Stimulated activated CD4-positive, alpha-beta T cell treated with anti-CD3 and anti-CD28 coated beads, TNF-alpha, amount 100 ng/mL, for 48 hours (primary cell): ENCODE data around the gene OR10AD1.
A peak's percentile ranks its signal among the peaks of the same experiment; 100 is the strongest.
"Not testable (repeated sequence)": the region's sequence is repeated elsewhere in the genome, so short reads cannot be mapped to it uniquely, and the experiment has no call there.

Experiments used
- DNase-seq, 3 donors: peaks; one replicate each; pipeline ENCODE4 v3.0.0-alpha.2; 2020; ENCODE audit warnings: low read depth in 3 of 3

The OR10AD1 gene

DNA sequence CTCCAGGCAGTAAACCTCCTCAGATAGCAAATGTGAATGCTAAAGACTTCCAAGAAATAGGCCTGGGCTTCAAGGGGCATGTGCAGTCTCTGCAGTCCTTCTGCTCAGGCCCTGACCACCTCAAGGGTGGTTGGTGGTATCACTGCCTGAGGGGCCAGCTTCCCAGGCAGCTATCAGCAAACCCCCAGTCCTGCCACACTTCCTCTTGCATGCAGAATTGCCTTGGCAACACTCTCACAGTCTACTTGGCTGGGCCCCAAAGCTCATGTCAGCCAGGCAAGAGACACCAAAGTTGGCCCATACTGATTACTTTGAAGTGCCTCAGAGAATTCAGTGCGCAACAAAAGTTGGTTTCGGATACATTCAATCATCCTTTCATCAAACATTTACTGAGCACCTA is 42.3 kb downstream of the OR10AD1 start:
- DNase-seq: no peak

DNA sequence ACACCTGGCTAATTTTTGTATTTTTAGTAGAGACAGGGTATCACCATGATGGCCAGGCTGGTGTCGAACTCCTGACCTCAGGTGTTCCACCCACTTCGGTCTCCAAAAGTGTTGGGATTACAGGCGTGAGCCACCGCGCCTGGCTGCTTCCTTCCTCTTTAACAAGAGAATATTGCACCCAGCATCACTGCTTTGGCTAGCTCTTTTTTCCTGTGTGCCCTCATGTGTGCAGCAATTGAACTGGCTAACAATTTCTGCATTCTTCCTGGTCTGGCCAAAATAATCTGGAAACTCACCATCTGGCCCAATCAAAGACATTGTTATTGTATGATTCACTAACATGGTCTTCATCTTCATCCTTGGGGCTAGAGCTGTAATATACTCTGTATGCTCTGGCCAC is 43.0 kb downstream of the OR10AD1 start:
- DNase-seq: no peak

DNA sequence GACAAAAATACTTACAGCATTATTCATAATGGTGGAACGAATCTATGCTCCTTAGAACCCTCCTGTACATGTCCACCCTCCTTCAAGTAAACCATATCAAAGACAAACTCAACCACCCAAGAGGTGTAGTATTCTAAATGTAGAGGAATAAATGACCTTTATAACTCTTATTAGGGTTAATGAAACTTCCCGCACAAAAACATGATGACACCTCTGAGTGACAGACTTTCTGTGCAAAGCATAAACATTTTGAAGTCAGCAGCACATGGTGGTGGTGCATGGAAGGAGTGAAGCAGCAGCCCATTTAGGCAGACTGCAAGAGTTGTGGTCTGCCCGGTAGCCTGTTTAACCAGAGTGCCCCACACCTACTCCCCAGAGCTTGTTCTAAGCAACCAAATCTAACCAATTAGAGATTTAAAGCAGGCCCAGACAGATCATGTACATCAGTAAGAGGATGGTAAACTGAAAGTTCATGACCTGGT is 45.2 kb downstream of the OR10AD1 start:
- no peak for DNase-seq

DNA sequence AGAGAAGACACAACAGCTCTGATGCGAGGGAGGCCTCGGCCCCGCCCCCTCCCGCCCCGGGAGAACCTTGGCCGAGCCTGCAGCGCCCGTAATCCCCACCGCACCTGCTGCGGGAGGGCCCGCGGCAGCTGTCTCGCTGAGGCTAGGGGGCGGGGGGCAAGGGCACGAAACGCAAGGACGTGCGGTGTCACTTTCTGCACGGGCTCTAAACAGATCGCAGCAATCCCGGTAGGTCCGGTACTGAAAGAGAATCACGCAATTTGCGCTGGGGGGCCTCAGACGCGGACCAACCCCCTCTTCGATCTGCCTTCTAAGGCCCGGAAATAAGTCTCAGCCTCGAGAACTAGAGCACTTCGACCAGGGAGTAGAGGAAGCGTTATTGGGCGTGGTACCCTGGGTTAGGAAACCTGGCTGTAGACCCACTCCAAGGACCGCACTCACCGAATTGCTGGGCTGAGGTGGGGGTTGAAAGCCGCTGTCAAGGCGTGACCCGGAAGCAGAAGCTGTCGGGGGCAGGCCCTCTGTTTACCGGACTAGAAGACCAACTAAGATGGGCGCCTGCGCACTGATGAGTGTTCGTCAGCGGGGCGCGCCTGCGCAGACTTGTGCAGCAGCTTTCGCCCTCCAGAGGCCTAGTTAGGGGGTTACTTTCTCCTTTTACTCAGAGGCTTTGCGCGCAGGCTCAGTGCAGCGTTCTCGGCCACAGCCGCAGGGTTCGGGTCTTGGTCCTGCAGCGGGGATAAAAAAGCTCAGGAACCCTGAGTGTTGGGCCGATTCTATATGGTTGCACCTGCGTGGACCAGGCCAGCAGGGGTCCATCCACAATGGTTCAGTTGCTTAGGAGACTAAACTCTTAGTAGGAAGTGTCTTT is 45.8 kb downstream of the OR10AD1 start, which contains the start of gene ASB8:
Gene ASB8 (minus strand): TSS at position 498 of the 871 bp plus-strand sequence. CDS start 4,019 bp downstream, outside the sequence.
- DNase-seq: peak; percentile 96 to 99 (median 97)

DNA sequence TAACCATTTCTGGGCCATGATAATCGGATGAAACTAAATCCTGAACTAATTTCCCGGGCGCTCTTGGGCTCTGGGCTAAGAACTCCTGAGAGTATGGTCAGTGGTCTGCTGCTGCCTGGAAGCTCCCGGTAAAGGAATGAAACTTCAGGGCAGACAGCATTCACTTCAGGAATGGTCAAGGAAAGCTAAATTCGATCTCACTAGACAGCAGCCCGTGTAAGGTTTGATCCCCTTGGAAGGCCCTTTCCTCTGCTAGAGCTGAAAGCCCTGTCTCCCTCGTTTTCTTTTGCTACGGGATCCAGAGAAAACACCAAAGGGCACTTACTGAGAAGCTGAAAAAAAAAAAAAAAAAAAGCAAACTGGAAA is 46.5 kb downstream of the OR10AD1 start:
- no peak for DNase-seq

DNA sequence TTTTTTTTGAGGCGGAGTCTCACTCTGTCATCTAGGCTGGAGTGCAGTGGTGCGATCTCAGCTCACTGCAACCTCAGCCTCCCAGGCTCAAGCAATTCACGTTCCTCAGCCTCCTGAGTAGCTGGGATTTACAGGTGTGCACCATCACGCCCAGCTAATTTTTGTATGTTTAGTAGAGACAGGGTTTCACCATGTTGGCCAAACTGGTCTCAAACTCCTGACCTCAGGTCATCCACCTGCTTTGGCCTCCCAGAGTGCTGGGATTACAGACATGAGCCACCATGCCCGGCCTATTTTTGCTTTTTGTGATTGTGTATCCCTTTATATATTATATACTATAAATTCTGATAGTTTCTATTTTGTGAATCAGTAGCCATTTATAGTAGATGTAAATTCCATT is 47.3 kb downstream of the OR10AD1 start:
- not testable (repeated sequence) for DNase-seq
